ENCODE results near the gene MYCN.

DNA sequence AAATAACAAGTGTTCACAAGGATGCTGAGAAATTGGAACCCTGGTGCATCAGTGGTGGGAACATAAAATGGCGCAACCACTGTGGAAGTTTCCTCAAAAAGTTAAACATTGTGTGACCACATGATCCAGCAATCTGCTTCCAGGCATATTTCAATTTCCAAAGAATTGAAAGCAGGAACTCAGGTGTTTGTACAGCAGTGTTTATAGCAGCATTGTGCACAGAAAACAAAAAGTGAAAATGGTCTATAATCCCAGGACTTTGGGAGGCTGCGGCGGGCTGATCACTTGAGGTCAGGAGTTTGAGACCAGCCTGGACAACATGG, 38.6 kb upstream of the MYCN start:
- TF ChIP-seq SUZ12 (IDR thresholded peaks at IDR 0.05; ENCODE audit: extremely low read depth, insufficient read depth, insufficient read length) (no peak), ZNF274 (IDR thresholded peaks at IDR 0.05; ENCODE audit: low read depth, low read length) (no peak), YY1 (IDR thresholded peaks at IDR 0.05; ENCODE audit: insufficient read depth, insufficient read length) (no peak)

All from NT2/D1 (cell line).